DND-41 (cell line): ENCODE measurements around the gene LST1.

Experiments used
- ATAC-seq: fragments of 200-7000 bp; cut with Tn5 transposase; 3 replicates; pipeline ENCODE4 v1.9.1; 2021; ENCODE audit warnings: low read depth; ENCODE audit not compliant: insufficient read depth
- DNase-seq: peaks from one replicate; pipeline ENCODE4 v3.0.0-alpha.2; 2020
- H2AFZ ChIP-seq: 2 replicates; pipeline ENCODE4 v1.6.0; 2012; ENCODE audit warnings: low read depth, low read length
- H3K27ac ChIP-seq: 2 replicates; pipeline ENCODE4 v1.5.1; 2012; ENCODE audit warnings: low read length, inconsistent platforms
- H3K27me3 ChIP-seq: fragments of 200-600 bp; sonication (generic); 2 replicates; pipeline ENCODE4 v1.6.0; 2012; ENCODE audit warnings: low read length, mild to moderate bottlenecking, inconsistent platforms; ENCODE audit not compliant: insufficient read depth, poor library complexity
- H3K36me3 ChIP-seq: 2 replicates; pipeline ENCODE4 v1.5.1; 2012; ENCODE audit warnings: low read length, inconsistent platforms; ENCODE audit not compliant: insufficient read depth
- H3K4me1 ChIP-seq: 2 replicates; pipeline ENCODE4 v1.5.1; 2012; ENCODE audit warnings: mild to moderate bottlenecking, low read length; ENCODE audit not compliant: insufficient read depth
- H3K4me2 ChIP-seq: 2 replicates; pipeline ENCODE4 v1.6.0; 2012; ENCODE audit warnings: mild to moderate bottlenecking, moderate library complexity, low read length, inconsistent platforms; ENCODE audit not compliant: insufficient read depth
- H3K4me3 ChIP-seq, 2 experiments: fragments of 200-600 bp in 1 of 2; shearing (Covaris generic) in 1 of 2; 2 replicates each; pipeline ENCODE4 v1.5.1; 2012 to 2016; ENCODE audit warnings: inconsistent platforms in 2 of 2, low read length in 2 of 2, mild to moderate bottlenecking in 2 of 2, low read depth in 1 of 2, moderate library complexity in 1 of 2
- H3K79me2 ChIP-seq: 2 replicates; pipeline ENCODE4 v1.6.0; 2012; ENCODE audit warnings: low read length, inconsistent platforms; ENCODE audit not compliant: insufficient read depth
- H3K9ac ChIP-seq: 2 replicates; pipeline ENCODE4 v1.6.0; 2012; ENCODE audit warnings: low read depth, mild to moderate bottlenecking, inconsistent platforms, low read length, moderate library complexity
- H3K9me3 ChIP-seq: 2 replicates; pipeline ENCODE4 v1.5.1; 2012; ENCODE audit warnings: low read length, moderate library complexity, mild to moderate bottlenecking, inconsistent platforms; ENCODE audit not compliant: insufficient read depth, severe bottlenecking
- H4K20me1 ChIP-seq: 2 replicates; pipeline ENCODE4 v1.6.0; 2012; ENCODE audit warnings: low read length; ENCODE audit not compliant: insufficient read depth
- EZH2 ChIP-seq: IDR thresholded peaks from 3 replicates; pipeline ENCODE4 v1.6.1; 2012; ENCODE audit warnings: borderline replicate concordance, low read depth, mild to moderate bottlenecking, moderate library complexity, low read length, inconsistent platforms; ENCODE audit not compliant: severe bottlenecking
- TF ChIP-seq, protein P1 (sequence below): IDR thresholded peaks from 2 replicates; pipeline ENCODE4 v1.5.1; 2012; ENCODE audit warnings: borderline replicate concordance, low read length, moderate library complexity, mild to moderate bottlenecking; ENCODE audit not compliant: poor library complexity, severe bottlenecking; ENCODE audit errors: extremely low read depth

The LST1 gene

GRCh38 chr6:31541059-31541657 is 44.9 kb upstream of the LST1 start:
- Histone ChIP-seq H3K4me1 (peaks cover 60% of the 10 kb centered on the region), H3K4me3 (peak overlapping the region; percentile 72 to 80), H2AFZ (peak overlapping the region; percentile 52), H3K4me2 (peak overlapping the region; percentile 91), H3K9ac (peak overlapping the region; percentile 87), H3K27me3 (no peaks in the 10 kb centered on the region), H3K36me3 (peaks cover 53% of the 10 kb centered on the region), H3K79me2 (peaks cover 80% of the 10 kb centered on the region), H3K9me3 (no peaks in the 10 kb centered on the region), H3K27ac (peak overlapping the region; percentile 98), H4K20me1 (peaks cover 46% of the 10 kb centered on the region)
- peak; percentile 65 for DNase-seq
- TF ChIP-seq EZH2 = no peak
- TF ChIP-seq, protein P1, sequence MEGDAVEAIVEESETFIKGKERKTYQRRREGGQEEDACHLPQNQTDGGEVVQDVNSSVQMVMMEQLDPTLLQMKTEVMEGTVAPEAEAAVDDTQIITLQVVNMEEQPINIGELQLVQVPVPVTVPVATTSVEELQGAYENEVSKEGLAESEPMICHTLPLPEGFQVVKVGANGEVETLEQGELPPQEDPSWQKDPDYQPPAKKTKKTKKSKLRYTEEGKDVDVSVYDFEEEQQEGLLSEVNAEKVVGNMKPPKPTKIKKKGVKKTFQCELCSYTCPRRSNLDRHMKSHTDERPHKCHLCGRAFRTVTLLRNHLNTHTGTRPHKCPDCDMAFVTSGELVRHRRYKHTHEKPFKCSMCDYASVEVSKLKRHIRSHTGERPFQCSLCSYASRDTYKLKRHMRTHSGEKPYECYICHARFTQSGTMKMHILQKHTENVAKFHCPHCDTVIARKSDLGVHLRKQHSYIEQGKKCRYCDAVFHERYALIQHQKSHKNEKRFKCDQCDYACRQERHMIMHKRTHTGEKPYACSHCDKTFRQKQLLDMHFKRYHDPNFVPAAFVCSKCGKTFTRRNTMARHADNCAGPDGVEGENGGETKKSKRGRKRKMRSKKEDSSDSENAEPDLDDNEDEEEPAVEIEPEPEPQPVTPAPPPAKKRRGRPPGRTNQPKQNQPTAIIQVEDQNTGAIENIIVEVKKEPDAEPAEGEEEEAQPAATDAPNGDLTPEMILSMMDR = no peak
- ATAC-seq = peak; percentile 22

- DNase-seq (peak; percentile 97), ATAC-seq (peak; percentile 80)
- Histone ChIP-seq H3K79me2 (peaks cover 73% of the 10 kb centered on the region), H3K4me1 (peaks cover 61% of the 10 kb centered on the region), H3K9ac (peak within 1 kb of the TSS; percentile 87), H3K27ac (peak within 1 kb of the TSS; percentile 98), H3K4me3 (peak within 1 kb of the TSS; percentile 72 to 80), H3K36me3 (peaks cover 46% of the 10 kb centered on the region), H3K9me3 (no peaks in the 10 kb centered on the region), H3K27me3 (no peaks in the 10 kb centered on the region), H2AFZ (peak within 1 kb of the TSS; percentile 86), H3K4me2 (peak within 1 kb of the TSS; percentile 91), H4K20me1 (peaks cover 39% of the 10 kb centered on the region)
- TF ChIP-seq EZH2 = no peak
- TF ChIP-seq, protein P1 = no peak
Measured at GRCh38 chr6:31541658-31542521, 44.2 kb upstream of the LST1 start, which contains the start of gene DDX39B. DDX39B (minus strand) TSS chr6:31542003; CDS start chr6:31540532, 1,471 bp downstream.

GRCh38 chr6:31543639-31544038 is 42.4 kb upstream of the LST1 start:
- H3K4me1 ChIP-seq = peaks cover 63% of the 10 kb centered on the region
- H3K4me3 ChIP-seq = no peak overlapping the region
- DNase-seq (no peak), ATAC-seq (no peak)
- H3K27ac ChIP-seq = no peak overlapping the region
- H3K36me3 ChIP-seq = peaks cover 33% of the 10 kb centered on the region
- peaks cover 24% of the 10 kb centered on the region for H4K20me1 ChIP-seq
- TF ChIP-seq, protein P1 = no peak
- no peak for TF ChIP-seq EZH2
- peak overlapping the region; percentile 87; the same call in 1 of the 2 replicates for H3K9ac ChIP-seq
- peak overlapping the region; percentile 69 for H3K4me2 ChIP-seq
- no peak overlapping the region for H2AFZ ChIP-seq
- peaks cover 69% of the 10 kb centered on the region for H3K79me2 ChIP-seq
- no peaks in the 10 kb centered on the region for H3K9me3 ChIP-seq
- no peaks in the 10 kb centered on the region for H3K27me3 ChIP-seq
